Measurements from ENCODE around the gene MAP2K5.

The MAP2K5 gene

GRCh38 chr15:67521029-67521782 is 21.3 kb upstream of the MAP2K5 start, which contains the start of gene C15orf61:
C15orf61 (plus strand) TSS chr15:67521131; CDS start chr15:67521249, 118 bp downstream.
- no peak for TF ChIP-seq CTCF (IDR thresholded peaks at IDR 0.05; ENCODE audit: low read depth, low read length, missing control alignments)
- no peak for DNase-seq (ENCODE audit: extremely low read depth, low read depth)

GRCh38 chr15:67521783-67522568 is 20.5 kb upstream of the MAP2K5 start:
- DNase-seq (ENCODE audit: extremely low read depth, low read depth) = peak; percentile 50
- H3K4me3 ChIP-seq (replicated peaks; ENCODE audit: low read depth, low read length) = peak overlapping the region; percentile 96
- peak; percentile 4 for TF ChIP-seq CTCF (IDR thresholded peaks at IDR 0.05; ENCODE audit: low read depth, low read length, missing control alignments)

More at GRCh38 chr15:67521029-67521782, 21.3 kb upstream of the MAP2K5 start, which contains the start of gene C15orf61:
- peak within 1 kb of the TSS; percentile 96 for H3K4me3 ChIP-seq (replicated peaks; ENCODE audit: low read depth, low read length)

GRCh38 chr15:67523330-67523729 is 19.2 kb upstream of the MAP2K5 start:
- TF ChIP-seq CTCF (IDR thresholded peaks at IDR 0.05; ENCODE audit: low read depth, low read length, missing control alignments) = no peak
- peak overlapping the region; percentile 96 for H3K4me3 ChIP-seq (replicated peaks; ENCODE audit: low read depth, low read length)
- no peak for DNase-seq (ENCODE audit: extremely low read depth, low read depth)

GRCh38 chr15:67524235-67524634 is 18.3 kb upstream of the MAP2K5 start:
- H3K4me3 ChIP-seq (replicated peaks; ENCODE audit: low read depth, low read length) = no peak overlapping the region
- no peak for TF ChIP-seq CTCF (IDR thresholded peaks at IDR 0.05; ENCODE audit: low read depth, low read length, missing control alignments)
- no peak for DNase-seq (ENCODE audit: extremely low read depth, low read depth)

GRCh38 chr15:67528513-67528912 is 14.0 kb upstream of the MAP2K5 start:
- no peak for DNase-seq (ENCODE audit: extremely low read depth, low read depth)
- no peak for TF ChIP-seq CTCF (IDR thresholded peaks at IDR 0.05; ENCODE audit: low read depth, low read length, missing control alignments)
- H3K4me3 ChIP-seq (replicated peaks; ENCODE audit: low read depth, low read length) = no peak overlapping the region

- DNase-seq (ENCODE audit: extremely low read depth, low read depth) = no peak
- no peak overlapping the region for H3K4me3 ChIP-seq (replicated peaks; ENCODE audit: low read depth, low read length)
- no peak for TF ChIP-seq CTCF (IDR thresholded peaks at IDR 0.05; ENCODE audit: low read depth, low read length, missing control alignments)
These were observed 11.1 kb upstream of the MAP2K5 start for GRCh38 chr15:67531379-67531914.
